GM23248 (cell line): Measurements from ENCODE around the gene MUC2. TPM values are rescaled to one million over a fixed set of nuclear protein-coding genes. Genes with fewer than 3 reads are reported as not detected.

Source experiments
- DNase-seq: peaks from one replicate; pipeline ENCODE4 v3.0.0-alpha.2; 2015
- H2AFZ ChIP-seq: fragments of 200-600 bp; sonication (generic); 2 replicates; pipeline ENCODE4 v1.6.1; 2016; ENCODE audit warnings: antibody characterized with exemption
- H3F3A ChIP-seq: fragments of 200-600 bp; sonication (generic); 2 replicates; pipeline ENCODE4 v1.6.1; 2016; ENCODE audit warnings: mild to moderate bottlenecking, antibody characterized with exemption, mixed run types; ENCODE audit not compliant: insufficient read depth
- H3K27ac ChIP-seq: fragments of 200-600 bp; sonication (generic); 2 replicates; pipeline ENCODE4 v1.5.1; 2016; ENCODE audit warnings: mild to moderate bottlenecking
- H3K27me3 ChIP-seq: fragments of 200-600 bp; sonication (generic); replicated peaks from 2 replicates; pipeline ENCODE4 v1.6.1; 2016; ENCODE audit warnings: mild to moderate bottlenecking; ENCODE audit not compliant: insufficient read depth
- H3K36me3 ChIP-seq: fragments of 200-600 bp; sonication (generic); 2 replicates; pipeline ENCODE4 v1.6.1; 2016; ENCODE audit warnings: low read depth, mild to moderate bottlenecking
- H3K4me1 ChIP-seq: fragments of 200-600 bp; sonication (generic); 2 replicates; pipeline ENCODE4 v1.6.1; 2016; ENCODE audit warnings: mild to moderate bottlenecking; ENCODE audit not compliant: insufficient read depth
- H3K4me2 ChIP-seq: fragments of 200-600 bp; sonication (generic); one replicate; pipeline ENCODE4 v1.6.1; 2016; ENCODE audit warnings: mild to moderate bottlenecking; ENCODE audit not compliant: unreplicated experiment
- H3K4me3 ChIP-seq: fragments of 200-600 bp; sonication (generic); 2 replicates; pipeline ENCODE4 v1.5.1; 2016; ENCODE audit warnings: mild to moderate bottlenecking
- H3K79me2 ChIP-seq: fragments of 200-600 bp; sonication (generic); 2 replicates; pipeline ENCODE4 v1.6.1; 2016; ENCODE audit warnings: mild to moderate bottlenecking; ENCODE audit not compliant: insufficient read depth
- H3K9ac ChIP-seq: fragments of 200-600 bp; sonication (generic); 2 replicates; pipeline ENCODE4 v1.6.1; 2016; ENCODE audit warnings: mild to moderate bottlenecking
- H3K9me2 ChIP-seq: fragments of 200-600 bp; sonication (generic); 2 replicates; pipeline ENCODE4 v1.6.1; 2016; ENCODE audit warnings: mixed run types, mild to moderate bottlenecking, moderate library complexity; ENCODE audit not compliant: insufficient read depth
- H3K9me3 ChIP-seq: fragments of 200-600 bp; sonication (generic); one replicate; pipeline ENCODE4 v1.6.1; 2017; ENCODE audit warnings: low read depth
- H4K20me1 ChIP-seq: fragments of 200-600 bp; sonication (generic); 2 replicates; pipeline ENCODE4 v1.6.0; 2016; ENCODE audit not compliant: insufficient read depth
- EZH2 ChIP-seq: fragments of 200-600 bp; sonication (generic); IDR thresholded peaks from 2 replicates; pipeline ENCODE4 v1.6.1; 2018; ENCODE audit warnings: antibody characterized with exemption, mild to moderate bottlenecking; ENCODE audit not compliant: insufficient read depth, poor library complexity, severe bottlenecking
- EZH2phosphoT487 ChIP-seq: fragments of 200-600 bp; sonication (generic); IDR thresholded peaks from 2 replicates; pipeline ENCODE4 v1.6.1; 2018; ENCODE audit warnings: antibody characterized with exemption, moderate library complexity, mild to moderate bottlenecking, low read depth; ENCODE audit not compliant: insufficient read depth
- WGBS, 2 experiments: methylation state at CpG; one replicate each; pipeline ENCODE4 v1.1.6; 2015 to 2017; ENCODE audit warnings: low lambda C conversion rate in 2 of 2, low coverage in 1 of 2; ENCODE audit errors: missing lambda C conversion rate in 2 of 2; 5-methylcytosine and 5-hydroxymethylcytosine counted together
- in situ Hi-C: fragments of 300-500 bp; cut with MboI; formaldehyde crosslinking; loops from 2 replicates; pipeline ENCODE4 v1.15.0; 2020
- polyA plus RNA-seq: library from polyadenylated mRNA; unstranded; fragments of >200 nt; fragmentation: Nextera tagmentation; extraction: Ambion mirVana; gene quantifications from 2 replicates; pipeline ENCODE4 v1.2.1, GENCODE V29; 2016
- total RNA-seq: library from RNA; depleted of rRNA; stranded (reverse); fragments of >200 nt; shearing (Covaris generic); gene quantifications from 2 replicates; pipeline ENCODE4 v1.2.3, GENCODE V29; 2014; rRNA removed

The MUC2 gene
- not detected in 2 replicates for total RNA-seq
- not detected in 2 replicates for polyA plus RNA-seq

GRCh38 chr11:1074244-1075221 is at the start of gene MUC2:
Gene MUC2 (plus strand): TSS chr11:1074874.
- TF ChIP-seq EZH2: no peak
- H3K9me2 ChIP-seq: no peaks in the 10 kb centered on the region
- in situ Hi-C loops: no loop called here
- H3K9me3 ChIP-seq: no peaks in the 10 kb centered on the region
- 56 to 57% methylated on average over 26 to 32 of the region's 32 CpGs for WGBS, 2 experiments
- H3K9ac ChIP-seq: no peak within 1 kb of the TSS
- H3K79me2 ChIP-seq: no peaks in the 10 kb centered on the region
- no peak within 1 kb of the TSS for H3K4me2 ChIP-seq
- H3K4me1 ChIP-seq: peaks cover 8% of the 10 kb centered on the region
- no peak for DNase-seq
- H3K27ac ChIP-seq: no peak within 1 kb of the TSS
- no peaks in the 10 kb centered on the region for H3K36me3 ChIP-seq
- H2AFZ ChIP-seq: no peak within 1 kb of the TSS
- no peak within 1 kb of the TSS for H3K4me3 ChIP-seq
- no peaks in the 10 kb centered on the region for H4K20me1 ChIP-seq
- H3K27me3 ChIP-seq: no peaks in the 10 kb centered on the region
- no peaks in the 10 kb centered on the region for H3F3A ChIP-seq

- Histone ChIP-seq H3K79me2 (no peaks in the 10 kb centered on the region), H3K9ac (no peak overlapping the region), H3F3A (no peaks in the 10 kb centered on the region), H3K4me1 (no peaks in the 10 kb centered on the region), H2AFZ (no peak overlapping the region), H3K27me3 (no peaks in the 10 kb centered on the region), H3K4me3 (no peak overlapping the region), H3K36me3 (no peaks in the 10 kb centered on the region), H3K9me2 (no peaks in the 10 kb centered on the region), H3K27ac (no peak overlapping the region), H3K9me3 (no peaks in the 10 kb centered on the region), H4K20me1 (no peaks in the 10 kb centered on the region), H3K4me2 (no peak overlapping the region)
- in situ Hi-C loops: no loop called here
- WGBS, 2 experiments: 52 to 54% methylated on average over 31 to 35 of the region's 35 CpGs
- DNase-seq: peak; percentile 14
- TF ChIP-seq EZH2 (no peak), EZH2phosphoT487 (no peak)
These were observed 49.1 kb upstream of the MUC2 start for GRCh38 chr11:1025410-1026162.

- no peaks in the 10 kb centered on the region for H3K36me3 ChIP-seq
- no peaks in the 10 kb centered on the region for H4K20me1 ChIP-seq
- no peak overlapping the region for H3K27ac ChIP-seq
- no peaks in the 10 kb centered on the region for H3K9me2 ChIP-seq
- H2AFZ ChIP-seq: no peak overlapping the region
- H3K4me1 ChIP-seq: no peaks in the 10 kb centered on the region
- WGBS, 2 experiments: 56 to 69% methylated on average over 9 to 14 of the region's 14 CpGs
- H3K4me3 ChIP-seq: no peak overlapping the region
- in situ Hi-C loops: no loop called here
- H3K79me2 ChIP-seq: no peaks in the 10 kb centered on the region
- no peak overlapping the region for H3K9ac ChIP-seq
- no peaks in the 10 kb centered on the region for H3K9me3 ChIP-seq
- no peak for DNase-seq
- no peak overlapping the region for H3K4me2 ChIP-seq
- H3F3A ChIP-seq: no peaks in the 10 kb centered on the region
- H3K27me3 ChIP-seq: no peaks in the 10 kb centered on the region
- no peak for TF ChIP-seq EZH2
- TF ChIP-seq EZH2phosphoT487: no peak
These were observed 48.6 kb upstream of the MUC2 start for GRCh38 chr11:1026163-1026450.

GRCh38 chr11:1026641-1027482 is 47.8 kb upstream of the MUC2 start:
- H3K9me3 ChIP-seq: no peaks in the 10 kb centered on the region
- H3K4me3 ChIP-seq: no peak overlapping the region
- no peaks in the 10 kb centered on the region for H3K4me1 ChIP-seq
- H3K4me2 ChIP-seq: no peak overlapping the region
- TF ChIP-seq EZH2phosphoT487: no peak
- TF ChIP-seq EZH2: no peak
- H3K27ac ChIP-seq: no peak overlapping the region
- no peaks in the 10 kb centered on the region for H3K79me2 ChIP-seq
- no peak for DNase-seq
- 83 to 85% methylated on average over 45 to 46 of the region's 46 CpGs for WGBS, 2 experiments
- H3F3A ChIP-seq: no peaks in the 10 kb centered on the region
- no peaks in the 10 kb centered on the region for H4K20me1 ChIP-seq
- H3K36me3 ChIP-seq: no peaks in the 10 kb centered on the region
- no peak overlapping the region for H2AFZ ChIP-seq
- in situ Hi-C loops: no loop called here
- H3K27me3 ChIP-seq: no peaks in the 10 kb centered on the region
- H3K9me2 ChIP-seq: no peaks in the 10 kb centered on the region
- no peak overlapping the region for H3K9ac ChIP-seq
